ENCODE measurements around the gene PREX1. TPM values are rescaled to one million over a fixed set of nuclear protein-coding genes. Genes with fewer than 3 reads are reported as not detected.

The PREX1 gene
- total and polyA plus RNA-seq, 2 of the 4 experiments (the other 2 are of a cell fraction), result 0.67 to 0.72 TPM

DNA sequence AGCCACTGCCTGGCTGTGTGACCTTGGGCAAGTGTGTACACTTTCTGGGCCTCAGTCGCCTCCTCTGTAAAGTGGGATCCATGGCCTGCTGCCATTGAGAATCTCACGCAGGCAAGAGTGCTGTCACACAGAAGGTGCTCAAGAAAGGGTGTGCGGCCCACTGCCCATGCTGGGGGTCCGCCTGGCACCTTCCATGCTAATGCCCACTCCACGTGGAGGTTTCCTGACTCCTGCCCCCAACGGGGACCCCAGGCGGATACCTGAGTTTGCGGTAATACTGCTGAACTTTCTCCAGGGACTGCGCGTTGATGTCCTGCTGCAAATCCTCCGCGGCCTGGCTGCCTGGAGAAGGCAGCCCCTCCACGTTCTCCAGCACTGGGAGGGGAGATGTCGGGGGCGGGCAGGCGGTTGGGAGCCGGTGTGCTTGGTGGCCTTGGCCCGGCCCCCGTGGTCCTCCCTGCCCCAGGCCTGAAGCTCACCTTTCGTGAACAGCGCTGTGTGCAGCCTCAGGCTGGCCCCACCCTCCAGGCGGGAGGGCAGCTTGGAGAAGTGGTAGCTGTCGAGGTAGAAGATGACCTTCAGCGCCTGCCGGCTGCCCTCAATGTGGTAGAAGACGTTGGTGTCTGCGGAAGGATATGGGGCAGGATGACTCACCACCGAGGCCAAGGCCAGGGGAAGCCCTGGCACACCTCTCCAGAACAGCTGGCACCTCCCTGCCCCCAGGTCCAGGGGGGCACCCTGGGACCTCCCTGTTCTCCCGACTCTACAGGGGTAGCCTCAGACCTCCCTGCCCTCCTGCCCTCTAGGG lies 195.6 kb downstream of the PREX1 start:
- Histone ChIP-seq H2AK9ac (replicated peaks; ENCODE audit: low read depth, low read length, poor library complexity) (no peak overlapping the region), H3K36me3 (ENCODE audit: control insufficient read depth, insufficient read depth, low read length) (no peaks in the 10 kb centered on the region), H4K5ac (ENCODE audit: low read depth, low read length) (no peak overlapping the region), H2BK120ac (ENCODE audit: low read depth, low read length) (no peak overlapping the region), H3K4ac (ENCODE audit: low read depth, low read length) (no peak overlapping the region), H3K4me3 (ENCODE audit: insufficient read depth, low read depth, low read length) (no peak overlapping the region), H4K8ac (ENCODE audit: low read depth in 2 of 2, low read length in 2 of 2) (no peak overlapping the region), H4K91ac (ENCODE audit: insufficient read depth, low read depth, low read length) (no peak overlapping the region), H2BK15ac (ENCODE audit: low read depth, low read length) (no peak overlapping the region), H3K4me2 (ENCODE audit: low read depth, low read length) (no peak overlapping the region), H3K9me3 (ENCODE audit: control insufficient read depth, insufficient read depth, low read length) (no peaks in the 10 kb centered on the region), H3K79me1 (ENCODE audit: low read depth in 1 of 2, low read length in 2 of 2) (no peaks in the 10 kb centered on the region), H3K56ac (ENCODE audit: extremely low read depth, insufficient read depth, low read length) (no peak overlapping the region), H3K14ac (replicated peaks; ENCODE audit: low read depth, low read length) (no peak overlapping the region), H3K27me3 (ENCODE audit: control insufficient read depth, insufficient read depth, low read length) (peaks cover 2% of the 10 kb centered on the region; the same call in 1 of the 2 replicates), H3K9ac (ENCODE audit: low read depth, low read length) (no peak overlapping the region), H4K20me1 (ENCODE audit: insufficient read depth, low read length) (no peaks in the 10 kb centered on the region; the same call in 1 of the 2 replicates), H2BK20ac (ENCODE audit: low read depth, low read length) (no peak overlapping the region), H2AFZ (replicated peaks; ENCODE audit: low read length, poor library complexity) (peak overlapping the region; percentile 24), H3K23ac (ENCODE audit: low read depth, low read length) (no peak overlapping the region), H3K18ac (ENCODE audit: low read depth, low read length) (no peak overlapping the region), H3K9me1 (ENCODE audit: insufficient read depth, low read length) (no peaks in the 10 kb centered on the region), H2BK5ac (ENCODE audit: low read depth, low read length, poor library complexity, severe bottlenecking) (no peak overlapping the region), H3K4me1 (ENCODE audit: control insufficient read depth, insufficient read depth, low read length) (no peaks in the 10 kb centered on the region), H2AK5ac (ENCODE audit: low read depth, low read length) (no peak overlapping the region), H3K27ac (ENCODE audit: insufficient read depth, low read length) (no peak overlapping the region)
- dilution Hi-C loops (cut with HindIII; ENCODE audit: low sequenced_read_pairs, unreplicated experiment) (no loop called here), in situ Hi-C loops (cut with MboI; ENCODE audit: low sequenced_read_pairs) (no loop called here), intact Hi-C loops (cut with micrococcal nuclease) (no loop called here)
- 62% methylated on average over 4 of the region's 29 CpGs; no CpG with 5 or more reads in 1 of the 2 experiments for WGBS, 2 experiments (ENCODE audit: extremely low coverage in 2 of 2, insufficient read length in 1 of 2)
- TF ChIP-seq MAFK (IDR thresholded peaks at IDR 0.05; ENCODE audit: low read depth, low read length) (no peak), CHD1 (IDR thresholded peaks at IDR 0.05; ENCODE audit: low read depth, low read length) (no peak), RAD21 (IDR thresholded peaks at IDR 0.05; ENCODE audit: low read length) (no peak), NFE2L2 (IDR thresholded peaks at IDR 0.05; ENCODE audit: low read depth, low read length) (no peak), POLR2A (IDR thresholded peaks at IDR 0.05; ENCODE audit: low read depth, low read length) (no peak), BHLHE40 (IDR thresholded peaks at IDR 0.05; ENCODE audit: low read depth, low read length) (no peak), FOS (IDR thresholded peaks at IDR 0.05; ENCODE audit: low read depth, low read length) (no peak), SMC3 (IDR thresholded peaks at IDR 0.05; ENCODE audit: low read depth, low read length) (no peak), CEBPB (IDR thresholded peaks at IDR 0.05; ENCODE audit: low read depth, low read length) (no peak), RFX5 (IDR thresholded peaks at IDR 0.05; ENCODE audit: low read depth, low read length) (no peak), MXI1 (IDR thresholded peaks at IDR 0.05; ENCODE audit: borderline replicate concordance, low read depth, low read length) (no peak), MAZ (IDR thresholded peaks at IDR 0.05; ENCODE audit: borderline replicate concordance, low read depth, low read length) (no peak)
- TF ChIP-seq, protein P1, sequence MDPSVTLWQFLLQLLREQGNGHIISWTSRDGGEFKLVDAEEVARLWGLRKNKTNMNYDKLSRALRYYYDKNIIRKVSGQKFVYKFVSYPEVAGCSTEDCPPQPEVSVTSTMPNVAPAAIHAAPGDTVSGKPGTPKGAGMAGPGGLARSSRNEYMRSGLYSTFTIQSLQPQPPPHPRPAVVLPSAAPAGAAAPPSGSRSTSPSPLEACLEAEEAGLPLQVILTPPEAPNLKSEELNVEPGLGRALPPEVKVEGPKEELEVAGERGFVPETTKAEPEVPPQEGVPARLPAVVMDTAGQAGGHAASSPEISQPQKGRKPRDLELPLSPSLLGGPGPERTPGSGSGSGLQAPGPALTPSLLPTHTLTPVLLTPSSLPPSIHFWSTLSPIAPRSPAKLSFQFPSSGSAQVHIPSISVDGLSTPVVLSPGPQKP (IDR thresholded peaks at IDR 0.05; ENCODE audit: borderline replicate concordance, low read depth, low read length), result no peak
- TF ChIP-seq, protein P2, sequence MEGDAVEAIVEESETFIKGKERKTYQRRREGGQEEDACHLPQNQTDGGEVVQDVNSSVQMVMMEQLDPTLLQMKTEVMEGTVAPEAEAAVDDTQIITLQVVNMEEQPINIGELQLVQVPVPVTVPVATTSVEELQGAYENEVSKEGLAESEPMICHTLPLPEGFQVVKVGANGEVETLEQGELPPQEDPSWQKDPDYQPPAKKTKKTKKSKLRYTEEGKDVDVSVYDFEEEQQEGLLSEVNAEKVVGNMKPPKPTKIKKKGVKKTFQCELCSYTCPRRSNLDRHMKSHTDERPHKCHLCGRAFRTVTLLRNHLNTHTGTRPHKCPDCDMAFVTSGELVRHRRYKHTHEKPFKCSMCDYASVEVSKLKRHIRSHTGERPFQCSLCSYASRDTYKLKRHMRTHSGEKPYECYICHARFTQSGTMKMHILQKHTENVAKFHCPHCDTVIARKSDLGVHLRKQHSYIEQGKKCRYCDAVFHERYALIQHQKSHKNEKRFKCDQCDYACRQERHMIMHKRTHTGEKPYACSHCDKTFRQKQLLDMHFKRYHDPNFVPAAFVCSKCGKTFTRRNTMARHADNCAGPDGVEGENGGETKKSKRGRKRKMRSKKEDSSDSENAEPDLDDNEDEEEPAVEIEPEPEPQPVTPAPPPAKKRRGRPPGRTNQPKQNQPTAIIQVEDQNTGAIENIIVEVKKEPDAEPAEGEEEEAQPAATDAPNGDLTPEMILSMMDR (conservative IDR thresholded peaks at IDR 0.05; ENCODE audit: low read depth, low read length), result no peak
- BruUV-seq (replicated peaks), result no TSS peak
- ChIA-PET POLR2A (ENCODE audit: unreplicated experiment) (no interaction called here), CTCF (interaction anchor here (0.5 to 1.3 kb wide), 2 partner anchors 11 to 377 kb away, joined by 4 read pairs; no protein-coding TSS in a partner anchor)
- ATAC-seq (ENCODE audit: low read depth) (no peak), DNase-seq (no peak)
